Stimulated activated CD4-positive, alpha-beta T cell treated with anti-CD3 and anti-CD28 coated beads, Interleukin-1b, Interleukin-23, amount 100 ng/mL, for 24 hours (primary cell): Measurements from ENCODE around the gene GGTLC3.
"Not testable (repeated sequence)": the region's sequence is repeated elsewhere in the genome, so short reads cannot be mapped to it uniquely, and the experiment has no call there.

Experiments used
- DNase-seq, 4 experiments: peaks; one replicate each; pipeline ENCODE4 v3.0.0-alpha.2; 2020; ENCODE audit warnings: low read depth in 4 of 4, low spot score in 1 of 4

Gene GGTLC3

DNA sequence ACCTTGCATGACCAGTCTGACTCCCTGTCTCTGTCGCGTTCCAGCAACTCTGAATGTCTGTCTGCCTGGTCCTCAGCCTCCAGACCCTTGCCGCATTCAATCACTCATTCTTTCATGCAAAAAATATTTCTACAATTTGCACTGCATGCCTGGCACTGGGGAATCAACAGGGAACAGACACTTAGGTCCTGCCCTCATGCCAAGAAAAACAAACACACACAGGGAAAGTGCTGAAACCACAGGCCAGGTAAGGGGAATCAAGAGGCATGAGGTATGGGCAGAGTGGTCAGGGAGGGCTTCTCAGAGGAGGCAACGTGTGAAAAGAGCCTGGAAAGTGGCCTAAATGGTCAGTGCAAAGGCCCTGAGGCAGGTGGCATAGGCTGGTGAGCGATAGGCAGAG is at the start of gene GGTLC3:
Gene GGTLC3 (minus strand): TSS at position 101 of the 400 bp plus-strand sequence. CDS start 264 bp downstream, outside the sequence.
- not testable (repeated sequence) for DNase-seq

DNA sequence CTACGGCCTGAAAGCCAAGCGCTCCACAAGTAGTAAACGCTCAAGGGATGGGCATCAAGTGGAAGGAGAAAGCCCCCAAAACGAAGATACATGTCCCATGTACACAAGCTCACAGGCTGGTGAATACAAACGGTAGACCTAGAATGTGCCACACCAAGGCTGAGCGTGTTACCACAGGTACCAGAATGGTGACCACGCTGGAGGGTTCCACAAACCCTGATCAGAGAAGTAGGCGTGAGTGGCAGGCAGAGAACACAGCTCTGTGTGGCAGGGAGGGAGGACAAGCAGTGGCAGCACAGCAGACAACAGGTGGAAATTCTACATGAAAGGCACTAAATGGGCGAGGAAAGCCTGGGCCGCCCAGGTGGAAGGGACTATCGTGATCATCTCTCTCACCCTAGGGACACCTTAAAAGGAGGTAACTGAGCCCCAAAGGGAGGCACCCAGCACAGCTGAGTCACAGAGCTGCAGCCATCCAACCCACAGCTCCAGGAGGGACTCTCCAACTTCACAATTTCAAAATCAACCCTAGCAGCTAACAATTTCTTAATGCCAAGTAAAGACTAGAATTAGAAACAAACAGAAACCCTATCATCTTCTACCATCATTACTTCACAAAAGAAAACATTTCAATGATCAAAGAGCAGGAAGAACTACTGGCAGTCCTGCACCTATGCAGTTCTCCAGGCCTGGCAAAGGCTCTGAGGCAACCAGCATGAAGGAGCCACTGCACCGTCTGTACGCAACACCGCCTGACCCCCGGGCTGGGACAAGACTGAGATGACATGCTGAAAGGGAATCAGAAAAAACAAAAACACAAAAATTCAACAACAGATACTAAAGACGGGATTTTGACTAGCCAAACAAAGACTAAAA is 42.4 kb upstream of the GGTLC3 start:
- not testable (repeated sequence) for DNase-seq

DNA sequence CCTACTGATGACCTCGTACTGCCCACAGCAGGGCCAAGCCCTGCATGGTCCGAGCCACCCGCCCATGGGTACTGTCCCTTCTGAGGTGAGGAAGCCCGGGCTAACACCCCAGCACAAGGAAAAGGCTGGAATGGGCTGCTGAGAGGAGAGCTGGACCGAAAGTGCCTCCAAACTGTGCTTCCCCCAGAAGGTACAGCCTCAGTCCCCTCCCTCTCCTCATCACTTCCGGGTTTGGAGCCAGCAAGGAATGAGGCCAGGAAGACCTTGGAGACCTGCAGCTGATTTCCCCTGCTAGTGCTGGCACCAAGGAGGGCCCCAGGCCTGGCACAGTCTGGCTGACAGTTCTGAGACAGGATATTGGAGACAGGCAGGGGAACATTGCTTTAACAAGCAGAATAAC is 41.0 kb upstream of the GGTLC3 start:
- DNase-seq: not testable (repeated sequence)

DNA sequence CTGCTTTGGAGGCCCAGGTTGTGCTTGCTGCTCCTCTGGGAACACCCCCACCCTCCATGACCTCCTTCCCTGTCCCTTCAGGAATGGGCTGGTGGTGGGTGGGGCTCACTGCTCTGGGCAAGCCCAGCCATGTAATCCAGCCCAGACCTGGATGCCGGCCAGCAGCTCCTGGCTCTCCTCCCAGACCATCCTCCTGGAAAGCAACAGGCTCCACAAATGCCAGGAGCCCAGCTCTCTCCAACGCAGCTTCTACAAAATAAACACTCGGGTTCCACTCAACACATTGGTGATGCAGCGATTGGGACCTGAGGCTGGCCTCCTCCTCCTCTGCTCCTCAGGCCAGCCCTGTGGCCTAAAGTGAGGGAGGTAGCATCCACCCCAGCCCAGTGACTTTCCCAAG is 40.6 kb upstream of the GGTLC3 start:
- not testable (repeated sequence) for DNase-seq

DNA sequence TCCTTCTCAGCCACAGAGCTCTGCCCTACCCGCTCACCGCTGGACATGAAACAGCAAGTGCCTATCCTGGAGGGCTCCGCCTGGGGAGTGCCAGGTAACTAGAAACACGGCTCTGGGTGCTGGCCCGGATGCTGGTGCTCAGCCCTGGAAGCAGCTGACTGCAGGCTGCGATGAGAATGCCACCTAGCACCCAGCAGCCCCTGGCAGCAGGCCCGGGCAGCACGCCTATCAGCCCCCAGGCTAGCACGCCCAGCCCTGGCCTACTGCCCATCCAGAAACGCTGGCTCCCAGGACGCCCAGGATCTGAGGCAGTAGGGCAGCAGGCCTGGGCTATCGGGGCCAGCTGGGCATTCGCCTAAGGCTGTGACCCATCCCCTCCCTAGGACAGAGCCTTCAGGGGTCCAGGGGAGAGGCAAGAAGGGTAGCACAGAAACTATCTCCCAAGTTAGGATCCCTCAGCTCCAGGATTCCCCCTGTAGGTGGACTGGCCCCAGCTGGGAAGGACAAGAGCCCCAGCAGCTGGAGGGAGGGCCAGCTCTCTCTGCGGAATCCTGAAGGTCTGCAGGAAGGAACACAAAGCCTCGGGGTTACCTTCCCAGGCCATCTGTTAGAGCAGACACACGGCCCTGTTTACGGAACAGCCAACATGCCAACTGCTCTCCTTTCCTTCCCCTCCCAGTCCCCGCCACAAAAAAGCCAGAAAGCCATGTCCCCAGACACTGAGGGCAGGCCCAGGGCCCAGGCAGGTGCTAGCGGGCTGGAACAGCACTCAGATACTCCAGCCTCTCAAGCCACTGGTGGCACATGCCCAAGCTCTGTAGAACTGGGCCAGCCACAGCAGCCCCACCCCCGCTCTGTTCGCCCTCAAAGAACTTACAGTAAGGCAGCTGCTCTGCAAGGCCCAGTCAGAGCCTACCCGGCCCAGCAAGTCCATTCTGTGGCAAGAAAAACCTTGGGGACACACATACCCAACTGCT is 36.6 kb upstream of the GGTLC3 start:
- DNase-seq: not testable (repeated sequence)

DNA sequence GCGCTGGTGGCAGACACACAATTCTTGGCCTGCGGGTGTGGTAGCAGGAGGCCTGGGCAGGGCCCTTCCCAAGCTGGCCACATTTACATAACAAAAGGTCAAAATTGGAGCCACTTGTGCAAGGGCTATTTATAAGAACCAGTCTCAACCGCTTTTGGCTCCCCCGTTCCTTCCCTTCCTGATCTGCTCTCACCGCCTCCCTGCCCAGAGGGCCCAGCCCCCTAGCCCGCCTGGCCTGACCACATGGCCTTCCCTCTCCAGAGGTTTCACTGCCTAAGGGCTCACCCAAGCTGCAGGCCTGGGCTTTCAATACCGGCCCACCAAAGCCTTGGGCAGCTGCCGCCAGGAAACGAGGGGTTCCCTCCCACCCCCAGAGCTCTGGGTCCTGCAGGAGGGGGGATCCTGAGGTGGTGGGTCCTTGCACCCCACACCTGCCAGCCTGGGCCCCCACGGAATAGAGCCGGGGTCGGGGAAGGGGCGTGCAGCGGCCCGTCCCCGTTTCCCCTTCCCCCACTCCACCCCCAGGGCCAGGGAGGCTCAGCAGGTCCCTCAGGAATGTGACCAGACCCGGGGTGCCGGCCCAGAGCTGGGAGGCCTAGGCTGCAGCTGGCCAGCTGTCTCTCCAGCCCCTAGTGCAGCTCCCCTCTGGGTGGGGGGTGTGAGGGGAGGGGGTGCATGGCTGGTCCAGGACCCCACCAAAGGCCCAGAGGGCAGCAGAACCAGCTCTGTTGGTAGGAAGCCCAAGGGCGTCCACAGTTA is 35.1 kb upstream of the GGTLC3 start:
- not testable (repeated sequence) for DNase-seq

- not testable (repeated sequence) for DNase-seq
Measured at GRCh38 chr22:18551046-18551445, 33.1 kb upstream of the GGTLC3 start.

- DNase-seq: not testable (repeated sequence)
Measured at GRCh38 chr22:18549458-18550179, 31.7 kb upstream of the GGTLC3 start.

DNA sequence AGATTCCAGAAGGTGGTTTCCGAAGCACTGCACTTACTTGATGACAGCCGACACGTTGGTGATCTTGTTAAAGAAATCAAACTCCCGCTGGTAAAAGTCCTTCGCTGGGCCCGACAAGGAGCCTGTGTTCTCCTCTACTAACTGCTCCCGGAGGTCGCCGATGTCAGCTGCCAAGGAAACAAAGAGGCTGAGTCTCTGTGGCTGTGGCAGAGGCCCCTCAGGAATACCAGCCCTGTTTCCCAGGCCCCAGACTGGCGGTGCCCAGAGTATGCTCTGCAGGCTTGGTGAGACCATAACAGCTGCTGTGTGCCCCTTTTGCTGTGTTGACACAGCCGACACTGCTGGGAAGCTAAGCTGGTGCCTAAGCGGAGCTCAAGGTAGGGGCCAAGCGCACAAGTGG is 26.7 kb upstream of the GGTLC3 start:
- DNase-seq: not testable (repeated sequence)

GRCh38 chr22:18543400-18543799 is 25.4 kb upstream of the GGTLC3 start:
- DNase-seq: not testable (repeated sequence)

GRCh38 chr22:18539994-18540393 is 22.0 kb upstream of the GGTLC3 start:
- not testable (repeated sequence) for DNase-seq

DNA sequence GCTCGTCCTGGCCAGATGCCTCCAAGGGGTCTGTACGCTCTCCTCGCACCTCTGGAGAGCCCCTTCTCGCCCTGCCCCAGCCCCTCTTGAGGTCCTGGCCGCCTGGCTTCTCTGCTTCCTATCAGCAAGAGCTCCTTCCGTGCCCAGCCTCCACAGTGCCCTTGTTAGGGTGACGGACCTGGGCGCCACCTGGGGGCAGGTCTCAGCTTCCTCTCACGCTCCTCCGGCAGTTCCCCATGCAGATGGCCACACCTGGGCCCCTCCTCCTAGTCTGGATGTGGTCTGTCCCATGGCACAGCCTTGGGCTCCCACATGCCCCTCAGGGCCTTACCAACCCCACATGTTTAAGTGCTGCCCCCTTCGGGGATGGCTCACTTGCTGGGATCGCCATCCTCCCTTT is 16.4 kb upstream of the GGTLC3 start:
- DNase-seq: not testable (repeated sequence)

DNA sequence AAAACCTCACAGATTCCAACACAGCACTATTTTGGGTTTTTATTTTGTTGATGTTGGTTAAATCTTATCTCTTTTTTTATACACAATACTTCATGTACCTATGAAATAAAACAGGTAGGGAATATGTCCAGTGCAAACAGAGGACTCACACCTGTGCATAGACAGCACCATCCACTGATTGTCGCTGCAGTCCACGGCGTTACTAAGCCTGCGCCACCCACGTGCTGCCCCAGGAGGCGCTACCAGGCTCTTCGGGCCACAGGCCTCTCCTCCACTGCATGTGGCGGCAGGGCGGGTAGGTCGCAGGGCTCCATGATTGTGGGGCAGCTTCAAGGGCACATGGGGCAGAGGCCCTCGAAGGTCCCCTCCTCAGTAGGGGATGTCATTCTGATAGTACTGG is 15.7 kb upstream of the GGTLC3 start:
- DNase-seq: not testable (repeated sequence)

DNA sequence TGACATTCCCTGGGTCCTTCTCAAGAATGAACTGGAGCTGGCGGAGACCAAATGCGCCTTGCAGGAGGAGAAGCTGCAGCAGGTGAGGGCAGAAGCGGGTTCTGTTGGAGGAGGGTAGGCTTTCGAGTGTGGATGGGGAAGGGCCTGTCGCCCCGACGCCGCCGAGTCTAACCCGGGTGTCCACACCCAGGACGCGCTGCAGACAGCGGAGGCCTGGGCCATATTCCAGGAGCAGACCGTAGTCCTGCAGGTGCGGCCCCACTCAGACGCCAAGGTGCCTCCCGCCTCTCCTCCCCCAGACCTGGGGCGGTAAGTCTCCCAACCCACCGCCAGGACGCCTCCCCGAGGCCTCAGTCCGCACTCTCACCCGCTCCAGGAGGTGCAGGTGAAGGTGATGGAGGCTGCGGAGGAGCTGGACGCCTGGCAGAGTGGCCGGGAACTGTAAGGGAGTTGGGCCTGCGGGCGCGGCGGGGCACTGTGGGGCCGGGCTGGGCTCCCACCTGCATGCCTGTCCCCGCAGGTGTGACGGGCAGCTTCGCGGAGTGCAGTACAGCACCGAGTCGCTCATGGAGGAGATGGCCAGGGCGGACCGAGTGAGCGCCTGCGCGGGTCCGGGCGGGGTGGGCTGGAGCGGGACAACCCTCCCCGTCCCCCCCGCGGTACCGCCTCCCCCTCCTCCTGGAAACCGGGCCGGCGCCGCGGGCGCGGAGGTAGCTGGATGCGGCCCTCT is 11.6 kb upstream of the GGTLC3 start:
- not testable (repeated sequence) for DNase-seq

GRCh38 chr22:18528597-18529415 is 10.8 kb upstream of the GGTLC3 start:
- peak; percentile 70 to 87 (median 84) for DNase-seq

DNA sequence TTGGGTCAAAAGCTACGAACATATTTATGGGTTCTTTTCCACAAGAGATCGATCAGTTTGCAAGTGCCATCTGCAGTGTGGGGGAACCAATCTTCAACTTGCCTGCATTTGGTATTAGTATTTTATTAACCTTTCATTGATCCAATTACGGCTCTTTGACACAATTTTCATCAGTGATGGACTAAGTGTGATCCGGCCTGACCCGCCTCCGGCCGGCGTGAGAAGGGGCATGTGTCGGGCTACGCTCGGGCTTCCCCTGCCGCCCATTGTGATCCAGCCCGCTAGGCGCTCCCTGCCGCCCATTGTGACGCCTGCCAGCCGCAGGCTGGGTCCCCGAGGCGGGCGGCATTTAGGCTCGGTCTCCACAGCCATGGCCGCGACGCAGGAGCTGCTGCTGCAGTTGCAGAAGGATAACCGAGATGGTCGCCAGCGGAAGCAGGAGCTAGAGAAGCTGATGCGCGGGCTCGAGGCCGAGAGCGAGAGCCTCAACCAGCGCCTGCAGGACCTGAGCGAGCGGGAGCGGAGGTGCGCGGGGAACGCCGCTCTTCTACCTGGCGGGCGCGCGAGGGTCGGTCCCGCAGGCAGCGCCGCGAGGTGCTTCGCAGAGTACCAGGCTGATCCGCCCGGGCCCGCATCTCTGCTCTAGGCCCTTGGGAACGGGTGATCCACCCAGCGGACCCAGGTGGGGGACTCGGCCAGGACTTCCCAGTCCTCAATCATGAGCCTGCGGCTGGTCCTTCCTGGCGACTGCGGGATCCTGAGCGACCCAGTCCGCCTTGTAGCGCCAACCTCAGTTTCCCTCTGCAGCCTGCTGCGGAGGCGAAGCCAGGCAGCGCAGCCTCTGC is 10.0 kb upstream of the GGTLC3 start, which contains the start of gene TMEM191B:
Gene TMEM191B (plus strand): TSS at position 51 of the 845 bp plus-strand sequence. CDS start 179 bp downstream, at position 230.
- DNase-seq: not testable (repeated sequence)

GRCh38 chr22:18523328-18523727 is 5.4 kb upstream of the GGTLC3 start:
- not testable (repeated sequence) for DNase-seq
